H1 (cell line): ENCODE results near the gene GGT7. TPM values are rescaled to one million over a fixed set of nuclear protein-coding genes. Genes with fewer than 3 reads are reported as not detected.

ENCODE experiments used
- ATF3 ChIP-seq: IDR thresholded peaks from 2 replicates; pipeline ENCODE4 v1.6.1; 2011; ENCODE audit warnings: low read depth, mild to moderate bottlenecking, low read length; ENCODE audit not compliant: insufficient read depth
- CTBP2 ChIP-seq: IDR thresholded peaks from 2 replicates; pipeline ENCODE4 v1.7.0; 2011; ENCODE audit warnings: borderline replicate concordance, mild to moderate bottlenecking, moderate library complexity, mixed read lengths, low read length; ENCODE audit not compliant: insufficient read depth, insufficient read length
- KDM4A ChIP-seq: IDR thresholded peaks from one replicate; pipeline ENCODE4 v1.7.1; 2012; ENCODE audit warnings: low read depth, mild to moderate bottlenecking, moderate library complexity, low read length, inconsistent platforms; ENCODE audit not compliant: severe bottlenecking
- KDM5A ChIP-seq: fragments of 200-600 bp; IDR thresholded peaks from 2 replicates; pipeline ENCODE4 v1.7.1; 2012; ENCODE audit warnings: mild to moderate bottlenecking, low read length, inconsistent platforms, mixed read lengths
- PHF8 ChIP-seq: fragments of 200-600 bp; sonication (generic); conservative IDR thresholded peaks from 2 replicates; pipeline ENCODE4 v1.7.1; 2012; ENCODE audit warnings: low read depth, mild to moderate bottlenecking, inconsistent platforms, low read length, moderate library complexity
- POLR2A ChIP-seq, 2 experiments: IDR thresholded peaks; 1 replicate in 1 of 2; 2 replicates in 1 of 2; pipeline ENCODE4 v1.6.1; 2011; ENCODE audit warnings: low read depth in 2 of 2, low read length in 2 of 2, mild to moderate bottlenecking in 2 of 2; ENCODE audit errors: control extremely low read depth in 1 of 2
- POU5F1 ChIP-seq: IDR thresholded peaks from 2 replicates; pipeline ENCODE4 v1.6.1; 2011; ENCODE audit warnings: low read depth, mild to moderate bottlenecking, low read length, moderate library complexity
- RXRA ChIP-seq: IDR thresholded peaks from 2 replicates; pipeline ENCODE4 v1.6.1; 2011; ENCODE audit warnings: low read depth, mild to moderate bottlenecking, low read length, moderate library complexity; ENCODE audit not compliant: insufficient read depth
- SAP30 ChIP-seq: fragments of 300-600 bp; sonication (generic); IDR thresholded peaks from 2 replicates; pipeline ENCODE4 v1.7.1; 2012; ENCODE audit warnings: low read length, moderate library complexity, mild to moderate bottlenecking, inconsistent platforms; ENCODE audit not compliant: insufficient read depth, insufficient replicate concordance
- SIN3A ChIP-seq, 2 experiments: IDR thresholded peaks in 1 of 2; conservative IDR thresholded peaks in 1 of 2; 2 replicates each; pipeline ENCODE4 v1.6.1; 2011 to 2012; ENCODE audit warnings: low read length in 2 of 2, improper control_type of control experiment in 1 of 2, low read depth in 1 of 2, mild to moderate bottlenecking in 1 of 2
- SIRT6 ChIP-seq: IDR thresholded peaks from one replicate; pipeline ENCODE4 v1.7.1; 2012; ENCODE audit warnings: low read length, inconsistent platforms
- SP4 ChIP-seq: IDR thresholded peaks from 2 replicates; pipeline ENCODE4 v1.6.1; 2012; ENCODE audit warnings: low read length, inconsistent platforms
- TAF1 ChIP-seq: IDR thresholded peaks from 2 replicates; pipeline ENCODE4 v1.6.1; 2011; ENCODE audit warnings: mild to moderate bottlenecking, low read depth, low read length
- TAF7 ChIP-seq: optimal IDR thresholded peaks from 2 replicates; pipeline ENCODE3; 2011; ENCODE audit warnings: low read depth, mild to moderate bottlenecking, inconsistent platforms, low read length, moderate library complexity, borderline replicate concordance
- TBP ChIP-seq: IDR thresholded peaks from 2 replicates; pipeline ENCODE4 v1.6.1; 2011; ENCODE audit warnings: low read depth, low read length, improper control_type of control experiment
- TEAD4 ChIP-seq: IDR thresholded peaks from 2 replicates; pipeline ENCODE4 v1.6.1; 2012; ENCODE audit warnings: low read depth, low read length, inconsistent platforms, mixed read lengths
- polyA plus RNA-seq, 7 experiments: library from polyadenylated mRNA; depleted of rRNA in 3 of 7; stranded (reverse) in 5 of 7; unstranded in 2 of 7; fragments of >200 nt in 5 of 7; fragments of 200-250 nt in 2 of 7; gene quantifications; 1 replicate in 5 of 7; 2 replicates in 1 of 7; 4 replicates in 1 of 7; pipeline versions ENCODE4 v1.2.1 to v1.2.3, GENCODE V29; 2011 to 2013; ENCODE audit warnings: missing spikeins in 2 of 7, mixed read lengths in 2 of 7
- total RNA-seq: library from RNA; stranded (reverse); fragmentation: NEBNext Ultra II Directional; extraction: Animal tissue kit (Norgen Biotek cat#: 25700); gene quantifications from 2 replicates; pipeline ENCODE4 v1.2.1, GENCODE V29; 2021

The GGT7 gene
- total and polyA plus RNA-seq, 2 of the 8 experiments (the other 6 are each of a cell fraction or from before 2014, with no cell fraction given) = 20.2 to 25.5 TPM

- TF ChIP-seq SP4 (peak; percentile 58), KDM5A (no peak), SIRT6 (no peak), PHF8 (peak; percentile 90), SAP30 (peak; percentile 59), POU5F1 (no peak), TAF7 (peak; percentile 73), KDM4A (peak; percentile 37), SIN3A (conservative IDR thresholded peaks at IDR 0.05 in 1 of 2, IDR thresholded peaks at IDR 0.05 in 1 of 2; ENCODE audit: low read depth in 1 of 2, low read length in 2 of 2) (peak in 1 of 2 experiments; percentile 68; a peak in 1 of 4 replicates), TBP (peak; percentile 58; the same call in 1 of the 2 replicates), RXRA (no peak), ATF3 (no peak), CTBP2 (peak; percentile 74), TEAD4 (0 out of 2 replicates have a peak, but pooled peaks have one; percentile 1), POLR2A (IDR thresholded peaks at IDR 0.05; ENCODE audit: control extremely low read depth in 1 of 2, low read depth in 2 of 2, low read length in 2 of 2) (peak in 1 of 2 experiments; percentile 56; a peak in 2 of 3 replicates), TAF1 (peak; percentile 83)
These were observed 47.7 kb downstream of the GGT7 start (continued) for GRCh38 chr20:34824806-34825529.
